GM18519 (cell line): Measurements from ENCODE around the gene CD2AP.

Experiments
- ATAC-seq: cut with Tn5 transposase; IDR thresholded peaks from one replicate; pipeline ENCODE4 v1.9.1; 2021; ENCODE audit warnings: mild to moderate bottlenecking, moderate library complexity; ENCODE audit not compliant: unreplicated experiment, low FRiP score

The CD2AP gene

GRCh38 chr6:47492355-47492754, 14.8 kb downstream of the CD2AP start:
- no peak for ATAC-seq

- no peak for ATAC-seq
Measured at GRCh38 chr6:47495207-47495606, 17.6 kb downstream of the CD2AP start.

- no peak for ATAC-seq
Measured at GRCh38 chr6:47495954-47496545, 18.5 kb downstream of the CD2AP start.

DNA sequence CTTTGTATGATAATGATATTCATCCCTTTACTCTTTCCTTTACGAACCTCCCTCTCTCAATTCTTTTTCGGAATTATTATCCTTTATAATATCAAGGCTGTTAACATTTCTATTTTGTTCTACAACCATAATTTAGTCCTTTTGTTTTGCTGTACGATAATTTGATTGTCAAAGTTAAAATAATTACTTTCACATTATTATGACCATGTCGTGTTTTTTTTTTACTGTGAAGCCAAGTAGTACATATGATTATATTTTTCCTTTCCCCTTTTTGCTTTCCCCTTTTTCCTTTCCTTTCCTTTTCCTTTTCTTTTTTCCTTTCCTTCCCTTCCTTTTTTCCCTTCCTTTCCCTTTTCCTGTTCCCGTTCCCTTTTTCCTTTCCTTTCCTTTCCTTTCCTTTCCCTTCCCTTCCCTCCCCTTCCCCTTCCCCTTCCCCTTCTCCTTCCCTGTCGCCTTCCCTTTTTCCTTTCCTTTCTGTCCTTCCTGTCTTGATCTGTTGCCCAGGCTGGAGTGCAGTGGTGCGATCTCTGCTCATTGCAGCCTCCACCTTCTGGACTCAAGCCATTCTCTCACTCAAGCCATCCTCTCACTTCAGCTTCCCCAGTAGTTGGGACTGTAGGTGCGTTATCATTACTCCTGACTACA, 19.5 kb downstream of the CD2AP start:
- ATAC-seq = no peak

GRCh38 chr6:47502920-47503319, 25.3 kb downstream of the CD2AP start:
- ATAC-seq = no peak

DNA sequence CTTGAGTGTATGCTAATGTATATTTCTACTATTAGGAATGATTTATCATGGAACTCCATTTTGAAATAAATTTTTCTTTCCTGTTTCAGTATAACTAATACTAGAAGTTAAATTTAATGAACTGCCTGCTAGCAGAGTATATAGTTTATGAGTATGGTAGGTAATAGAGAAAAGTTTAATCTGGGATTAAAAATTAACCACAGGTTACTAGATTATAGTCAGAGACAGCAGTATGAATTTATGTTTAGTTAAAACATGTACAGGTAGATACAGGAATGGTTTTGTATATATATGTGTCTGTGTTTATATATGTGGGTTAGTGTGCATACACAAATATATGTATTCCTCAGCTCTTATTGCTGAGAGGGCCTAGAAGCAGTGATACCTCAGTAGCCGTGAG, 32.3 kb downstream of the CD2AP start:
- ATAC-seq = no peak

GRCh38 chr6:47512872-47513271, 35.3 kb downstream of the CD2AP start:
- no peak for ATAC-seq

GRCh38 chr6:47519279-47519678, 41.7 kb downstream of the CD2AP start:
- ATAC-seq = no peak

- no peak for ATAC-seq
Measured at GRCh38 chr6:47520282-47520681, 42.7 kb downstream of the CD2AP start.

DNA sequence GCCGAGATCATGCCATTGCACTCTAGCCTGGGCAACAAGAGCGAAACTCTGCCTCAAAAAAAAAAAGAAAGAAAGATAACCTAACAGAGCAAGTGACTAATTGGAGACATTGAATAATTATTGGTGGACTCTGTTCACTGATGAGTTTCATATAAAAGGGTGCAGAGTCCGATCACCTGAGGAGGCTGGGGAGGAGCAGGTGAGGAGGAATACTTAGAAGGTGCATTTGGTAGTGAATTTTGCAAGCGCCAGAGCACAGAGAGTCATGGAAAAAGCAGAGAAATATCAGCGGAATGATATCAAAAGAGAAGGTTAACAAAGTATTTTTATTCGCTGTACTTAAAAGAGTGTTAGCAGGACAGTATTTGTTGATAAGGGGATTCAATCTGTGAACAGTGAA, 44.4 kb downstream of the CD2AP start:
- ATAC-seq = no peak

DNA sequence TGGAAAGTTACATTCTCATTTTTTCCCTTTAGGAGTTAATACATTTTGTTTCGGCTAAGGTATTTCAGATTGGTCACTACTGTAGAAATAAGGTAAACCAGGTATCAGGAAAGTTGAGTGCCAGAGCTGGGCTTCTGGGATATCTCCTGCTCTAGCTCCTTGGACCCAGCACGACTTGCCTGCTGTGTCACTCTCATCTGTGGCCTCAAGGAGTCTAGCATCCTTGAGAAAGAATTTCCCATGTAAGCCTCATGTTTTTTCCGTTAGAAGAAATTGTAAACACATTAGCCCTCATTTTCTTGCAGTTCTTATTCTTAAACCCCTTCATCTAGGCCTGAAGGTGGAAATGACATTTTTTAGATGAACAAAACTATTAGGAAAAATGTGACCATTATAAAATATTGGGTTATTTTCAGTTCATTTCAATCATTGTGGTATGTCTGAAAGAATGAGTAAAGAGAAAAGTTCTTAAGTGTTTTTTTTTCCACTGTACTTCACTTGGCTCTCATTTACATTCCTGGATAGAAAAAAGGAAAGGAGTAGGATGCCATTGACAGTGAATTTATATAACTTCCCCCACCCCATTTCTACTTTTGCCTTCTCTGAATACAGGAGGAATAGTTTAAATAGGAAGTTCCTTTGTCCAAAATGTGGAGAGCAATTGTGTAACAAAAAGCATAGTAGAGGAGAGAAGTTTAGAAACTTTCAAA, 46.7 kb downstream of the CD2AP start:
- no peak for ATAC-seq

DNA sequence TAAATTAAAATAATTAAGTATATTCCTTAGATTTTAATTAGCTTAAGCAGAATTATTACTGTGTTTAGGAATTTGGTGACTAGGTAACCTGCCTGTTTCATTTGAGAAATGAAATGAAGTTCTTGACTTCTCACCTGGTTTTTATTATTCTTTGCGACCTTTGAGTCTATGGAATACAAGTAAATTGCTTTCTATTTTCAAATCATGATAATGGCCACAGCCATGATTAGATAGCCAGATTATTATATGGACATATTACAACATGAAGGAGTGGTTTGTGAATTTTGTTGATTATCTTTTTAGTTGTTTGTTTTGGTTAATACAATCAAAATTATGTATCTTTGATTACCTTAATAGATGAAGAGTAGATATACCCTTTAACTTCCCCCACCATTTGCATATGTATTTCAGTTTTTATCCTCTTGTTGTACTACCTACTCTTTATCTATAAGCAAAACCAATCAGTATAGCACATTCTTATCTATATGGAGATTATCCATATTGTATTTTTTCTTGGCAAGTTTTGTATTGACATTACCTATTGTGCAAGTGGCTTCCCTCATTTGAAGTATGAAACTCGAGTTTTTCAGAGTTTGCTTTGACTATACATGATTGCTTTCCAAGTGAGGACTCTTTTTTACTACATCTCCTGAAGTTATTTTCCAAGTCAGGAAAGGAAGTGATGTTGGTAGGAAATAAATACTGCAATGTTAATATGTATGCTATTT, 47.9 kb downstream of the CD2AP start:
- no peak for ATAC-seq

- no peak for ATAC-seq
Measured at GRCh38 chr6:47527274-47527673, 49.7 kb downstream of the CD2AP start.

GRCh38 chr6:47529734-47530133, 52.1 kb downstream of the CD2AP start:
- no peak for ATAC-seq

DNA sequence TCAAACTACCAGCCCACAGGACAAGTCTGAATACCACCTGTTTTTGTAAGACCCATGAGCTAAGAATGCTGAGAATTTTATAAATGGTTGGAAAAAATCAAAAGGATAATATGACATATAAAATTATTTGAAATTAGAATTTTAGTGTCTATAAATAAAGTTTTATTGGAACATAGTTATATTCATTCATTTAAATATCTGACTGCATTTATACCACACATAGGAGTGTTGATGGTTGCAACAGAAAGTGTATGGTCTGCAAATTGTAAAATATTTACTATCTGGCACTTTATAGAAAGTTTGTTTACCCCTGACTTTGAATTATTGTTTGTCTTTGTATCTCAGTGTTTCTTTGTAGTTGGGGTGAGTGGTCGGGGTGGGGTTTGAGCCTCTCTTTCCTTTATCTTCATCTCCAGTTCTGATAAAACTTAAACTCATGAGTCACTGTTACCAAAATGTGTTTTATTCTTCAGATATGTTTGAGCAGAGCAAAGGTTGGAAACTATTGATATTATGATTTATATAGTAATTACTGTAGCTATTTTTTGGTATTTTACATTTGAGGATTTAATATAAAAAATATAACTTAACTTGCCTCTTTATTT, 55.5 kb downstream of the CD2AP start:
- no peak for ATAC-seq

- no peak for ATAC-seq
Measured at GRCh38 chr6:47534063-47534462, 56.5 kb downstream of the CD2AP start.

GRCh38 chr6:47535316-47536225, 58.0 kb downstream of the CD2AP start:
- ATAC-seq = no peak

- ATAC-seq = no peak
Measured at GRCh38 chr6:47536816-47537401, 59.3 kb downstream of the CD2AP start.

DNA sequence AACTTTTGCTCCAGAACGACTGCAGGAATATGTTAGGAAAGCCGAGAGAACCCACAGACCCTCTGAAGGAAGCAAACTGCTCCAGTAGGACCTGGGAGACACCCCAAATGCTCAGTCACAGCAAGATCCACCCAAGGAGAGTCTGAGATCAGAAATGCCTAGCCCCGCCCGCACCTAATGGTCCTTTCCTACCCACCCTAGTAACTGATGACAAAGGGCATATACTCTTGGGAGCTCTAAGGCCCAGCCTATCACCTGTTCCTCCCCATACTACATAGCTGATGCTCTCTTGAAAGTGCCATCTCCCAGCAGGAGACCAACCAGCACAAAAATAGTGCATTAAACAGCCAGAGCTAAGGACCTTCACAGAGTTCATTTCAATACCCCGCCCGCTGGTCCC, 67.6 kb downstream of the CD2AP start:
- ATAC-seq = no peak

GRCh38 chr6:47551670-47552069, 74.1 kb downstream of the CD2AP start:
- no peak for ATAC-seq
